Neural cell (in vitro differentiated cells): Measurements from ENCODE around the gene ABCA13. TPM values are rescaled to one million over a fixed set of nuclear protein-coding genes. Genes with fewer than 3 reads are reported as not detected.

Experiments used
- H2AFZ ChIP-seq: fragments of 200-600, 300-800 bp; sonication (generic), shearing (Covaris generic); 2 replicates; pipeline ENCODE4 v1.6.0; 2014; ENCODE audit warnings: low read depth, mild to moderate bottlenecking, antibody characterized with exemption, low read length, moderate library complexity
- H3F3A ChIP-seq: fragments of 200-600 bp; shearing (Covaris generic); 2 replicates; pipeline ENCODE4 v1.6.1; 2016; ENCODE audit warnings: mild to moderate bottlenecking, moderate library complexity, mixed read lengths, antibody characterized with exemption, low read length; ENCODE audit not compliant: insufficient read depth, poor library complexity, severe bottlenecking
- H3K27ac ChIP-seq: fragments of 200-600, 300-800 bp; sonication (generic), shearing (Covaris generic); 2 replicates; pipeline ENCODE4 v1.5.1; 2014; ENCODE audit warnings: mild to moderate bottlenecking, low read length, moderate library complexity
- H3K27me3 ChIP-seq: fragments of 300-800, 200-600 bp; sonication (generic), shearing (Covaris generic); 2 replicates; pipeline ENCODE4 v1.6.0; 2014; ENCODE audit warnings: mild to moderate bottlenecking, low read depth, low read length, moderate library complexity; ENCODE audit not compliant: insufficient read depth
- H3K36me3 ChIP-seq: fragments of 300-800, 200-600 bp; sonication (generic), shearing (Covaris generic); 2 replicates; pipeline ENCODE4 v1.5.1; 2014; ENCODE audit warnings: mild to moderate bottlenecking, antibody characterized with exemption, low read length, moderate library complexity; ENCODE audit not compliant: insufficient read depth
- H3K4me2 ChIP-seq: fragments of 300-800, 200-600 bp; sonication (generic), shearing (Covaris generic); 2 replicates; pipeline ENCODE4 v1.6.0; 2014; ENCODE audit warnings: mild to moderate bottlenecking, low read length
- H3K4me3 ChIP-seq: fragments of 300-800, 200-600 bp; sonication (generic), shearing (Covaris generic); 2 replicates; pipeline ENCODE4 v1.5.1; 2014; ENCODE audit warnings: mild to moderate bottlenecking, low read length, moderate library complexity
- H3K79me2 ChIP-seq: fragments of 200-600 bp; shearing (Covaris generic); replicated peaks from 2 replicates; pipeline ENCODE4 v1.6.0; 2014; ENCODE audit warnings: mild to moderate bottlenecking, low read length, moderate library complexity; ENCODE audit not compliant: insufficient read depth
- H3K9ac ChIP-seq: fragments of 300-800, 200-600 bp; sonication (generic), shearing (Covaris generic); 2 replicates; pipeline ENCODE4 v1.6.1; 2016; ENCODE audit warnings: mild to moderate bottlenecking, low read length, mixed read lengths
- H3K9me2 ChIP-seq: fragments of 200-600 bp; shearing (Covaris generic); 2 replicates; pipeline ENCODE4 v1.6.1; 2016; ENCODE audit warnings: mild to moderate bottlenecking, low read length, mixed read lengths; ENCODE audit not compliant: insufficient read depth
- H3K9me3 ChIP-seq: fragments of 200-600, 300-800 bp; sonication (generic), shearing (Covaris generic); 2 replicates; pipeline ENCODE4 v1.6.1; 2016; ENCODE audit warnings: mild to moderate bottlenecking, mixed run types, low read length, moderate library complexity, mixed read lengths
- H4K20me1 ChIP-seq: fragments of 200-600 bp; shearing (Covaris generic); 2 replicates; pipeline ENCODE4 v1.6.1; 2016; ENCODE audit warnings: mild to moderate bottlenecking, mixed run types; ENCODE audit not compliant: insufficient read depth
- CTCF ChIP-seq: fragments of 450-650 bp; IDR thresholded peaks from 2 replicates; pipeline ENCODE4 v1.5.1; 2014; ENCODE audit warnings: antibody characterized with exemption, mild to moderate bottlenecking, moderate library complexity; ENCODE audit not compliant: poor library complexity, severe bottlenecking
- EP300 ChIP-seq: fragments of 450-650 bp; conservative IDR thresholded peaks from 2 replicates; pipeline ENCODE4 v1.6.1; 2014; ENCODE audit warnings: antibody characterized with exemption, mild to moderate bottlenecking, moderate library complexity; ENCODE audit not compliant: poor library complexity, severe bottlenecking
- EZH2 ChIP-seq: fragments of 200-600, 300-800 bp; shearing (Covaris generic), sonication (generic); IDR thresholded peaks from 2 replicates; pipeline ENCODE4 v1.6.1; 2014; ENCODE audit warnings: antibody characterized with exemption, low read length, borderline replicate concordance, mild to moderate bottlenecking; ENCODE audit not compliant: insufficient read depth, poor library complexity, severe bottlenecking
- MXI1 ChIP-seq: fragments of 450-650 bp; conservative IDR thresholded peaks from 2 replicates; pipeline ENCODE4 v1.6.1; 2014; ENCODE audit warnings: antibody characterized with exemption, mild to moderate bottlenecking; ENCODE audit not compliant: poor library complexity, severe bottlenecking
- POLR2AphosphoS5 ChIP-seq: IDR thresholded peaks from 2 replicates; pipeline ENCODE4 v1.6.1; 2012
- RAD21 ChIP-seq: fragments of 450-650 bp; conservative IDR thresholded peaks from 2 replicates; pipeline ENCODE4 v1.6.1; 2014; ENCODE audit warnings: antibody characterized with exemption, mild to moderate bottlenecking, moderate library complexity
- SMC3 ChIP-seq: fragments of 450-650 bp; conservative IDR thresholded peaks from 2 replicates; pipeline ENCODE4 v1.6.1; 2014; ENCODE audit warnings: antibody characterized with exemption, mild to moderate bottlenecking, moderate library complexity; ENCODE audit not compliant: poor library complexity
- TAF1 ChIP-seq: IDR thresholded peaks from 2 replicates; pipeline ENCODE4 v1.6.1; 2012; ENCODE audit warnings: low read depth
- polyA plus RNA-seq: library from polyadenylated mRNA; depleted of rRNA; stranded (reverse); fragments of >200 nt; gene quantifications from 2 replicates; pipeline ENCODE4 v1.2.3, GENCODE V29; 2014

ABCA13 gene
- polyA plus RNA-seq, 1 donor from 2014 or later = 0.20 TPM

- Histone ChIP-seq H2AFZ (no peak overlapping the region), H3K79me2 (no peaks in the 10 kb centered on the region), H3K9me3 (no peaks in the 10 kb centered on the region), H3K9ac (no peak overlapping the region), H3K27me3 (no peaks in the 10 kb centered on the region), H3F3A (no peaks in the 10 kb centered on the region), H3K4me3 (no peak overlapping the region), H4K20me1 (no peaks in the 10 kb centered on the region), H3K9me2 (no peaks in the 10 kb centered on the region), H3K36me3 (no peaks in the 10 kb centered on the region), H3K27ac (no peak overlapping the region), H3K4me2 (no peak overlapping the region)
- TF ChIP-seq SMC3 (no peak), CTCF (no peak), RAD21 (no peak), EP300 (no peak), EZH2 (no peak), TAF1 (no peak)
These were observed 380.4 kb downstream of the ABCA13 start for GRCh38 chr7:48551652-48552051.

- TF ChIP-seq RAD21 (no peak), EP300 (no peak), MXI1 (no peak), TAF1 (no peak), EZH2 (no peak), SMC3 (no peak), POLR2AphosphoS5 (no peak), CTCF (no peak)
- Histone ChIP-seq H3K79me2 (no peaks in the 10 kb centered on the region), H3K36me3 (no peaks in the 10 kb centered on the region), H4K20me1 (no peaks in the 10 kb centered on the region), H2AFZ (no peak overlapping the region), H3F3A (no peaks in the 10 kb centered on the region), H3K9me2 (no peaks in the 10 kb centered on the region), H3K27me3 (no peaks in the 10 kb centered on the region), H3K4me2 (no peak overlapping the region), H3K4me3 (no peak overlapping the region), H3K9ac (no peak overlapping the region), H3K9me3 (no peaks in the 10 kb centered on the region), H3K27ac (no peak overlapping the region)
These were observed 392.1 kb downstream of the ABCA13 start for GRCh38 chr7:48563334-48563733.

- TF ChIP-seq EP300 = no peak
These were observed 404.3 kb downstream of the ABCA13 start for GRCh38 chr7:48575516-48575915.

More at GRCh38 chr7:48575516-48575915, 404.3 kb downstream of the ABCA13 start:
- Histone ChIP-seq H3F3A (no peaks in the 10 kb centered on the region), H3K27ac (no peak overlapping the region), H3K9me2 (no peaks in the 10 kb centered on the region), H3K36me3 (no peaks in the 10 kb centered on the region), H3K4me3 (no peak overlapping the region), H2AFZ (no peak overlapping the region), H3K9ac (no peak overlapping the region), H3K27me3 (no peaks in the 10 kb centered on the region), H3K79me2 (no peaks in the 10 kb centered on the region), H3K9me3 (no peaks in the 10 kb centered on the region), H3K4me2 (no peak overlapping the region), H4K20me1 (no peaks in the 10 kb centered on the region)
